SK-N-SH (cell line): Measurements from ENCODE around the gene LSM10. TPM values are rescaled to one million over a fixed set of nuclear protein-coding genes. Genes with fewer than 3 reads are reported as not detected.
A peak's percentile ranks its signal among the peaks of the same experiment; 100 is the strongest.

Experiments used
- CTCF ChIA-PET: fragments of 300-600, 350-600 bp; formaldehyde crosslinking; extraction: SDS; loops from one replicate; lab custom pipeline; 2021; lab: Yijun Ruan, JAX
- POLR2A ChIA-PET: fragments of 350-600 bp; sonication (Branson Sonifier 250); formaldehyde crosslinking; extraction: SDS; loops from one replicate; lab custom pipeline; 2020; ENCODE audit warnings: antibody characterized with exemption, inconsistent platforms; lab: Yijun Ruan, JAX
- DNase-seq: peaks from one replicate; pipeline ENCODE4 v3.0.0; 2012
- H2AFZ ChIP-seq: fragments of 200-600 bp; sonication (generic); 2 replicates; pipeline ENCODE4 v1.8.1; 2016; ENCODE audit warnings: antibody characterized with exemption, mild to moderate bottlenecking, low read depth
- H3F3A ChIP-seq: fragments of 200-600 bp; sonication (generic); replicated peaks from 2 replicates; pipeline ENCODE3; 2016; ENCODE audit warnings: antibody characterized with exemption, mild to moderate bottlenecking; ENCODE audit not compliant: insufficient read depth
- H3K27ac ChIP-seq, 2 experiments: fragments of 200-500 bp in 1 of 2; fragments of 200-600 bp in 1 of 2; sonication (Bioruptor generic) in 1 of 2; sonication (generic), shearing (Covaris generic) in 1 of 2; 2 replicates each; pipeline versions ENCODE4 v1.5.1 to v1.6.1; 2014 to 2016; ENCODE audit warnings: low read depth in 2 of 2, inconsistent platforms in 1 of 2, low read length in 1 of 2, mild to moderate bottlenecking in 1 of 2, mixed read lengths in 1 of 2
- H3K27me3 ChIP-seq: fragments of 200-600 bp; sonication (generic), shearing (Covaris generic); 2 replicates; pipeline ENCODE4 v1.6.1; 2016; ENCODE audit warnings: mixed run types; ENCODE audit not compliant: insufficient read depth
- H3K36me3 ChIP-seq, 2 experiments: fragments of 200-500 bp in 1 of 2; fragments of 200-600 bp in 1 of 2; sonication (Bioruptor generic) in 1 of 2; sonication (generic) in 1 of 2; replicated peaks in 1 of 2; 2 replicates each; pipeline versions ENCODE3 to v1.5.1; 2014 to 2016; ENCODE audit warnings: low read length in 1 of 2, mild to moderate bottlenecking in 1 of 2; ENCODE audit not compliant: insufficient read depth in 2 of 2, control insufficient read depth in 1 of 2
- H3K4me1 ChIP-seq, 2 experiments: fragments of 200-500 bp in 1 of 2; fragments of 200-600 bp in 1 of 2; sonication (Bioruptor generic) in 1 of 2; sonication (generic), shearing (Covaris generic) in 1 of 2; 2 replicates each; pipeline versions ENCODE4 v1.5.1 to v1.6.1; 2014 to 2016; ENCODE audit warnings: low read depth in 1 of 2, low read length in 1 of 2, mixed run types in 1 of 2; ENCODE audit not compliant: insufficient read depth in 2 of 2, control insufficient read depth in 1 of 2
- H3K4me2 ChIP-seq: fragments of 200-600 bp; sonication (generic), shearing (Covaris generic); 2 replicates; pipeline ENCODE4 v1.6.1; 2017; ENCODE audit warnings: mixed run types
- H3K4me3 ChIP-seq, 2 experiments: fragments of 200-500 bp in 1 of 2; fragments of 200-600 bp in 1 of 2; sonication (Bioruptor generic) in 1 of 2; sonication (generic), shearing (Covaris generic) in 1 of 2; 2 replicates each; pipeline versions ENCODE4 v1.5.1 to v1.8.1; 2014 to 2016; ENCODE audit warnings: low read depth in 2 of 2, inconsistent platforms in 1 of 2, low read length in 1 of 2, mild to moderate bottlenecking in 1 of 2, mixed read lengths in 1 of 2, moderate library complexity in 1 of 2
- H3K79me2 ChIP-seq: fragments of 200-600 bp; sonication (generic); 2 replicates; pipeline ENCODE4 v1.8.1; 2017; ENCODE audit warnings: mild to moderate bottlenecking; ENCODE audit not compliant: insufficient read depth
- H3K9ac ChIP-seq: fragments of 200-600 bp; sonication (generic); 2 replicates; pipeline ENCODE4 v1.6.1; 2017; ENCODE audit warnings: mixed run types
- H3K9me2 ChIP-seq: fragments of 200-600 bp; sonication (generic); 2 replicates; pipeline ENCODE4 v1.6.1; 2017; ENCODE audit warnings: mixed run types
- H3K9me3 ChIP-seq: fragments of 200-600 bp; sonication (generic); 2 replicates; pipeline ENCODE4 v1.6.1; 2017; ENCODE audit warnings: mixed run types, mild to moderate bottlenecking, moderate library complexity
- H4K20me1 ChIP-seq: fragments of 200-600 bp; sonication (generic); 2 replicates; pipeline ENCODE4 v1.6.1; 2017; ENCODE audit warnings: mild to moderate bottlenecking, mixed run types; ENCODE audit not compliant: insufficient read depth
- CHD2 ChIP-seq: fragments of 150-350 bp; IDR thresholded peaks from 2 replicates; pipeline ENCODE4 v1.6.1; 2018; ENCODE audit warnings: low read length; ENCODE audit not compliant: partially characterized antibody
- ELF1 ChIP-seq: IDR thresholded peaks from 2 replicates; pipeline ENCODE4 v1.4.0; 2012
- EZH2phosphoT487 ChIP-seq: fragments of 200-600 bp; sonication (generic); IDR thresholded peaks from 2 replicates; pipeline ENCODE4 v1.6.1; 2017; ENCODE audit warnings: low read depth, mixed run types, mild to moderate bottlenecking, antibody characterized with exemption, moderate library complexity, borderline replicate concordance
- FOSL2 ChIP-seq: IDR thresholded peaks from 2 replicates; pipeline ENCODE4 v1.4.0; 2012; ENCODE audit warnings: low read depth, mild to moderate bottlenecking, moderate library complexity, borderline replicate concordance
- FOXM1 ChIP-seq: IDR thresholded peaks from 2 replicates; pipeline ENCODE4 v1.4.0; 2012; ENCODE audit warnings: low read depth, mild to moderate bottlenecking
- GABPA ChIP-seq: IDR thresholded peaks from 2 replicates; pipeline ENCODE4 v1.4.0; 2012; ENCODE audit warnings: low read depth, mild to moderate bottlenecking
- GATA2 ChIP-seq: sonication (generic); formaldehyde crosslinking; IDR thresholded peaks from 2 replicates; pipeline ENCODE4 v1.5.0; 2020; ENCODE audit warnings: mild to moderate bottlenecking, missing genetic modification reagents
- JUND ChIP-seq: IDR thresholded peaks from 2 replicates; pipeline ENCODE4 v1.4.0; 2012
- MEF2A ChIP-seq: IDR thresholded peaks from 2 replicates; pipeline ENCODE4 v1.4.0; 2012; ENCODE audit warnings: low read depth, borderline replicate concordance
- MXI1 ChIP-seq: IDR thresholded peaks from 2 replicates; pipeline ENCODE4 v1.6.1; 2012; ENCODE audit warnings: mild to moderate bottlenecking, low read depth, low read length, improper control_type of control experiment
- NFIC ChIP-seq: IDR thresholded peaks from 2 replicates; pipeline ENCODE4 v1.4.0; 2012; ENCODE audit warnings: borderline replicate concordance
- NRF1 ChIP-seq: IDR thresholded peaks from 2 replicates; pipeline ENCODE4 v1.6.1; 2012; ENCODE audit warnings: low read depth, mild to moderate bottlenecking, low read length
- POLR2AphosphoS5 ChIP-seq: IDR thresholded peaks from 2 replicates; pipeline ENCODE4 v1.6.1; 2012; ENCODE audit warnings: low read depth, low read length
- RAD21 ChIP-seq: IDR thresholded peaks from 2 replicates; pipeline ENCODE4 v1.6.1; 2012; ENCODE audit warnings: mild to moderate bottlenecking, low read length
- RCOR1 ChIP-seq: fragments of 150-350 bp; IDR thresholded peaks from 2 replicates; pipeline ENCODE4 v1.6.1; 2017; ENCODE audit warnings: antibody characterized with exemption, low read length
- RXRA ChIP-seq: IDR thresholded peaks from 2 replicates; pipeline ENCODE4 v1.4.0; 2012; ENCODE audit warnings: low read depth, mild to moderate bottlenecking, borderline replicate concordance
- SIN3A ChIP-seq: IDR thresholded peaks from 2 replicates; pipeline ENCODE4 v1.6.1; 2012; ENCODE audit warnings: low read depth, mild to moderate bottlenecking, low read length, moderate library complexity, borderline replicate concordance
- SMC3 ChIP-seq: IDR thresholded peaks from 2 replicates; pipeline ENCODE4 v1.6.1; 2012; ENCODE audit warnings: low read depth, low read length, improper control_type of control experiment
- TAF1 ChIP-seq: IDR thresholded peaks from 2 replicates; pipeline ENCODE4 v1.6.1; 2012; ENCODE audit warnings: low read depth, mild to moderate bottlenecking, low read length, moderate library complexity, borderline replicate concordance
- TCF12 ChIP-seq: IDR thresholded peaks from 2 replicates; pipeline ENCODE4 v1.4.0; 2012
- TEAD4 ChIP-seq: IDR thresholded peaks from 2 replicates; pipeline ENCODE4 v1.4.0; 2012; ENCODE audit warnings: mild to moderate bottlenecking, borderline replicate concordance; ENCODE audit not compliant: insufficient read depth
- YY1 ChIP-seq: IDR thresholded peaks from 2 replicates; pipeline ENCODE4 v1.4.0; 2012; ENCODE audit warnings: low read depth, mild to moderate bottlenecking
- WGBS: methylation state at CpG from one replicate; pipeline ENCODE4 v1.1.6; 2017; ENCODE audit warnings: low lambda C conversion rate; 5-methylcytosine and 5-hydroxymethylcytosine counted together
- polyA plus RNA-seq, 3 experiments: library from polyadenylated mRNA; depleted of rRNA; stranded (reverse); fragments of >200 nt; gene quantifications; 2 replicates each; pipeline ENCODE4 v1.2.3, GENCODE V29; 2012
- TF ChIP-seq, protein P1 (sequence below): IDR thresholded peaks from 2 replicates; pipeline ENCODE4 v1.6.1; 2012; ENCODE audit warnings: mild to moderate bottlenecking, low read depth, low read length, moderate library complexity
- TF ChIP-seq, protein P2 (sequence below): fragments of 150-350 bp; IDR thresholded peaks from 2 replicates; pipeline ENCODE4 v1.6.1; 2017; ENCODE audit warnings: antibody characterized with exemption, low read length, low read depth, borderline replicate concordance
- TF ChIP-seq, protein P3 (sequence below): IDR thresholded peaks from 2 replicates; pipeline ENCODE4; 2012
- TF ChIP-seq, protein P4 (sequence below): IDR thresholded peaks from 2 replicates; pipeline ENCODE4 v1.4.0; 2012; ENCODE audit warnings: low read depth, borderline replicate concordance

LSM10 gene
- polyA plus RNA-seq, 1 of the 3 experiments (the other 2 are of a cell fraction): 96.8 TPM

DNA sequence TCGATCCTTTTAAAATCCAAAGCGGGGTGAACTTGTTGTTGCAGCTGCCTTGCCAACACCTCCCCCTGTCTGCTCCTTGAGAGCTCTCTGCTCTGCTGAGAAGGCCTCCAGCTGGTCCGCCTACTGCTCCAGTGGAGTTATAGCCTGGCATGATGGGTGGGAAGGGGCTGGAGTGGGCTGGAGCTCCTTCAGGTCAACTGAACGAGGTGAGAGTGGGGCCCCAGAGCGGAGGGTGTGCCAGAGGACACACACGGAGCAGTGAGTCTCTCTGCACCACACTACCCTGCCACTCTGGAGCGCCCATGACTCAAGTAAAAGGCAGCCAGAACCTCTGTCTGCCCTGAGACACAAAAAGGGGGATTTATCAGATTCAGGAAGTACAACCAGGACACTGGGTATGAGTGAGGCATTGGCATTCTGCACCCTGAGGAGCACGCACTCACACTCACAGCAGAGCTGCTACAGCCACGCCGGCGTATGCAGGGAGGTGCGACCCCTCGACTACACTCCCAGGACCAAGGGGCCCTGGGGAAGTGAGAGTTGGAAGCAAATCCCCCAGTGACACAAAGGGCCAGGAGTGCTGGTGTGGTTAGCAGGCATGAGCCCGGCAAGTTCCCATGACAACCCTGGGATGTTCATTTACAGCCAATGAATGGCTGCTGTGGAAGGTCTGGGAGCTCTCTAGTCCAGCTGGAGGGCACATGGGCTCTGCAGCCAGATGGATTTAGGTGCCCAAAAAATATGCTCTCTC lies 46.3 kb downstream of the LSM10 start:
- POLR2A ChIA-PET: interaction anchor here (0.8 to 2.0 kb wide), 4 partner anchors 9 to 35 kb away, joined by 3 to 10 read pairs (median 4); no protein-coding TSS in a partner anchor
- TF ChIP-seq MXI1: peak; percentile 88
- TF ChIP-seq GATA2 (CRISPR knock-in tag): no peak
- TF ChIP-seq SIN3A: no peak
- TF ChIP-seq TAF1: 0 out of 2 replicates have a peak, but pooled peaks have one; percentile 45
- peak; percentile 59 for TF ChIP-seq POLR2AphosphoS5
- 0 out of 2 replicates have a peak, but pooled peaks have one; percentile 9 for TF ChIP-seq RAD21
- no peak for TF ChIP-seq RCOR1
- TF ChIP-seq FOSL2: peak; percentile 74; the same call in 1 of the 2 replicates
- peak; percentile 52 for TF ChIP-seq TCF12
- TF ChIP-seq, protein P1, sequence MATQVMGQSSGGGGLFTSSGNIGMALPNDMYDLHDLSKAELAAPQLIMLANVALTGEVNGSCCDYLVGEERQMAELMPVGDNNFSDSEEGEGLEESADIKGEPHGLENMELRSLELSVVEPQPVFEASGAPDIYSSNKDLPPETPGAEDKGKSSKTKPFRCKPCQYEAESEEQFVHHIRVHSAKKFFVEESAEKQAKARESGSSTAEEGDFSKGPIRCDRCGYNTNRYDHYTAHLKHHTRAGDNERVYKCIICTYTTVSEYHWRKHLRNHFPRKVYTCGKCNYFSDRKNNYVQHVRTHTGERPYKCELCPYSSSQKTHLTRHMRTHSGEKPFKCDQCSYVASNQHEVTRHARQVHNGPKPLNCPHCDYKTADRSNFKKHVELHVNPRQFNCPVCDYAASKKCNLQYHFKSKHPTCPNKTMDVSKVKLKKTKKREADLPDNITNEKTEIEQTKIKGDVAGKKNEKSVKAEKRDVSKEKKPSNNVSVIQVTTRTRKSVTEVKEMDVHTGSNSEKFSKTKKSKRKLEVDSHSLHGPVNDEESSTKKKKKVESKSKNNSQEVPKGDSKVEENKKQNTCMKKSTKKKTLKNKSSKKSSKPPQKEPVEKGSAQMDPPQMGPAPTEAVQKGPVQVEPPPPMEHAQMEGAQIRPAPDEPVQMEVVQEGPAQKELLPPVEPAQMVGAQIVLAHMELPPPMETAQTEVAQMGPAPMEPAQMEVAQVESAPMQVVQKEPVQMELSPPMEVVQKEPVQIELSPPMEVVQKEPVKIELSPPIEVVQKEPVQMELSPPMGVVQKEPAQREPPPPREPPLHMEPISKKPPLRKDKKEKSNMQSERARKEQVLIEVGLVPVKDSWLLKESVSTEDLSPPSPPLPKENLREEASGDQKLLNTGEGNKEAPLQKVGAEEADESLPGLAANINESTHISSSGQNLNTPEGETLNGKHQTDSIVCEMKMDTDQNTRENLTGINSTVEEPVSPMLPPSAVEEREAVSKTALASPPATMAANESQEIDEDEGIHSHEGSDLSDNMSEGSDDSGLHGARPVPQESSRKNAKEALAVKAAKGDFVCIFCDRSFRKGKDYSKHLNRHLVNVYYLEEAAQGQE: peak; percentile 64
- TF ChIP-seq ELF1: peak; percentile 82
- no peak for TF ChIP-seq EZH2phosphoT487
- peak; percentile 85 for TF ChIP-seq JUND
- TF ChIP-seq NRF1: no peak
- TF ChIP-seq, protein P2, sequence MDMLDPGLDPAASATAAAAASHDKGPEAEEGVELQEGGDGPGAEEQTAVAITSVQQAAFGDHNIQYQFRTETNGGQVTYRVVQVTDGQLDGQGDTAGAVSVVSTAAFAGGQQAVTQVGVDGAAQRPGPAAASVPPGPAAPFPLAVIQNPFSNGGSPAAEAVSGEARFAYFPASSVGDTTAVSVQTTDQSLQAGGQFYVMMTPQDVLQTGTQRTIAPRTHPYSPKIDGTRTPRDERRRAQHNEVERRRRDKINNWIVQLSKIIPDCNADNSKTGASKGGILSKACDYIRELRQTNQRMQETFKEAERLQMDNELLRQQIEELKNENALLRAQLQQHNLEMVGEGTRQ: no peak
- TF ChIP-seq RXRA: peak; percentile 93
- peak; percentile 84 for TF ChIP-seq NFIC
- no peak for TF ChIP-seq SMC3
- TF ChIP-seq MEF2A: no peak
- peak; percentile 55; the same call in 1 of the 2 replicates for TF ChIP-seq YY1
- TF ChIP-seq TEAD4: peak; percentile 37; the same call in 1 of the 2 replicates
- 0 out of 2 replicates have a peak, but pooled peaks have one; percentile 15 for TF ChIP-seq FOXM1
- TF ChIP-seq GABPA: no peak; the same call in 1 of the 2 replicates
- TF ChIP-seq CHD2: no peak
- TF ChIP-seq, protein P3, sequence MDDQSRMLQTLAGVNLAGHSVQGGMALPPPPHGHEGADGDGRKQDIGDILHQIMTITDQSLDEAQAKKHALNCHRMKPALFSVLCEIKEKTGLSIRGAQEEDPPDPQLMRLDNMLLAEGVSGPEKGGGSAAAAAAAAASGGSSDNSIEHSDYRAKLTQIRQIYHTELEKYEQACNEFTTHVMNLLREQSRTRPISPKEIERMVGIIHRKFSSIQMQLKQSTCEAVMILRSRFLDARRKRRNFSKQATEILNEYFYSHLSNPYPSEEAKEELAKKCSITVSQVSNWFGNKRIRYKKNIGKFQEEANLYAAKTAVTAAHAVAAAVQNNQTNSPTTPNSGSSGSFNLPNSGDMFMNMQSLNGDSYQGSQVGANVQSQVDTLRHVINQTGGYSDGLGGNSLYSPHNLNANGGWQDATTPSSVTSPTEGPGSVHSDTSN: peak; percentile 58
- TF ChIP-seq, protein P4, sequence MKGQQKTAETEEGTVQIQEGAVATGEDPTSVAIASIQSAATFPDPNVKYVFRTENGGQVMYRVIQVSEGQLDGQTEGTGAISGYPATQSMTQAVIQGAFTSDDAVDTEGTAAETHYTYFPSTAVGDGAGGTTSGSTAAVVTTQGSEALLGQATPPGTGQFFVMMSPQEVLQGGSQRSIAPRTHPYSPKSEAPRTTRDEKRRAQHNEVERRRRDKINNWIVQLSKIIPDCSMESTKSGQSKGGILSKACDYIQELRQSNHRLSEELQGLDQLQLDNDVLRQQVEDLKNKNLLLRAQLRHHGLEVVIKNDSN: no peak

More for the DNA sequence above, 46.3 kb downstream of the LSM10 start:
- H2AFZ ChIP-seq: no peak overlapping the region
- H3K27me3 ChIP-seq: no peaks in the 10 kb centered on the region
- H3K4me2 ChIP-seq: peak overlapping the region; percentile 80
- H3F3A ChIP-seq: peaks cover 41% of the 10 kb centered on the region
- peak overlapping the region in 1 of 2 experiments; percentile 33; a peak in 1 of 4 replicates for H3K4me3 ChIP-seq
- peak overlapping the region; percentile 86 for H3K9ac ChIP-seq
- H3K27ac ChIP-seq: peak overlapping the region; percentile 96 to 100
- DNase-seq: peak; percentile 88
- 4% methylated on average over 6 of the region's 14 CpGs for WGBS
- H4K20me1 ChIP-seq: no peaks in the 10 kb centered on the region
- H3K36me3 ChIP-seq: peaks cover 31 to 54% of the 10 kb centered on the region in 2 experiments
- H3K9me2 ChIP-seq: no peaks in the 10 kb centered on the region
- H3K79me2 ChIP-seq: peaks cover 19% of the 10 kb centered on the region
- H3K9me3 ChIP-seq: no peaks in the 10 kb centered on the region
- CTCF ChIA-PET: interaction anchor here (0.7 to 7.4 kb wide), 9 partner anchors 9 to 787 kb away, joined by 3 to 86 read pairs (median 5); no protein-coding TSS in a partner anchor
- peaks cover 32 to 50% of the 10 kb centered on the region in 2 experiments for H3K4me1 ChIP-seq
